Hepatocyte (in vitro differentiated cells): ENCODE data around the gene ABCA9.
"Not testable (repeated sequence)": the region's sequence is repeated elsewhere in the genome, so short reads cannot be mapped to it uniquely, and the experiment has no call there.

ENCODE experiments used
- EZH2 ChIP-seq: fragments of 200-600 bp; sonication (generic); IDR thresholded peaks from 2 replicates; pipeline ENCODE4 v1.6.1; 2016; ENCODE audit warnings: antibody characterized with exemption, mild to moderate bottlenecking, borderline replicate concordance
- TF ChIP-seq, protein P1 (sequence below): fragments of 200-600 bp; sonication (generic); IDR thresholded peaks from 2 replicates; pipeline ENCODE4 v1.5.1; 2016; ENCODE audit warnings: antibody characterized with exemption, mild to moderate bottlenecking; ENCODE audit not compliant: poor library complexity

DNA sequence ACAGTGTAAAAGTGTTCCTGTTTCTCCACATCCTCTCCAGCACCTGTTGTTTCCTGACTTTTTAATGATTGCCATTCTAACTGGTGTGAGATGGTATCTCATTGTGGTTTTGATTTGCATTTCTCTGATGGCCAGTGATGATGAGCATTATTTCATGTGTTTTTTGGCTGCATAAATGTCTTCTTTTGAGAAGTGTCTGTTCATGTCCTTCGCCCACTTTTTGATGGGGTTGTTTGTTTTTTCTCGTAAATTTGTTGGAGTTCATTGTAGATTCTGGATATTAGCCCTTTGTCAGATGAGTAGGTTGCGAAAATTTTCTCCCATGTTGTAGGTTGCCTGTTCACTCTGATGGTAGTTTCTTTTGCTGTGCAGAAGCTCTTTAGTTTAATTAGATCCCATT is 61.0 kb downstream of the ABCA9 start:
- TF ChIP-seq, protein P1, sequence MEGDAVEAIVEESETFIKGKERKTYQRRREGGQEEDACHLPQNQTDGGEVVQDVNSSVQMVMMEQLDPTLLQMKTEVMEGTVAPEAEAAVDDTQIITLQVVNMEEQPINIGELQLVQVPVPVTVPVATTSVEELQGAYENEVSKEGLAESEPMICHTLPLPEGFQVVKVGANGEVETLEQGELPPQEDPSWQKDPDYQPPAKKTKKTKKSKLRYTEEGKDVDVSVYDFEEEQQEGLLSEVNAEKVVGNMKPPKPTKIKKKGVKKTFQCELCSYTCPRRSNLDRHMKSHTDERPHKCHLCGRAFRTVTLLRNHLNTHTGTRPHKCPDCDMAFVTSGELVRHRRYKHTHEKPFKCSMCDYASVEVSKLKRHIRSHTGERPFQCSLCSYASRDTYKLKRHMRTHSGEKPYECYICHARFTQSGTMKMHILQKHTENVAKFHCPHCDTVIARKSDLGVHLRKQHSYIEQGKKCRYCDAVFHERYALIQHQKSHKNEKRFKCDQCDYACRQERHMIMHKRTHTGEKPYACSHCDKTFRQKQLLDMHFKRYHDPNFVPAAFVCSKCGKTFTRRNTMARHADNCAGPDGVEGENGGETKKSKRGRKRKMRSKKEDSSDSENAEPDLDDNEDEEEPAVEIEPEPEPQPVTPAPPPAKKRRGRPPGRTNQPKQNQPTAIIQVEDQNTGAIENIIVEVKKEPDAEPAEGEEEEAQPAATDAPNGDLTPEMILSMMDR = not testable (repeated sequence)
- not testable (repeated sequence) for TF ChIP-seq EZH2
